Fibroblast of lung (primary cell): Measurements from ENCODE around the gene DRG2. TPM values are rescaled to one million over a fixed set of nuclear protein-coding genes. Genes with fewer than 3 reads are reported as not detected.

Source experiments
- DNase-seq, 2 donors: peaks; one replicate each; pipeline versions ENCODE4 v3.0.0 to v3.0.0-alpha.2; 2010; ENCODE audit warnings: low read depth in 2 of 2
- H2AFZ ChIP-seq: 2 replicates; pipeline ENCODE4 v1.5.1; 2012; ENCODE audit warnings: low read length, control low read depth, inconsistent platforms
- H3K27ac ChIP-seq: 2 replicates; pipeline ENCODE4 v1.5.1; 2011; ENCODE audit warnings: low read length, control low read depth; ENCODE audit not compliant: insufficient read depth
- H3K27me3 ChIP-seq: 2 replicates; pipeline ENCODE4 v1.5.1; 2011; ENCODE audit warnings: mild to moderate bottlenecking, low read length; ENCODE audit not compliant: control insufficient read depth, insufficient read depth
- H3K36me3 ChIP-seq: 2 replicates; pipeline ENCODE4 v1.5.1; 2011; ENCODE audit warnings: low read length; ENCODE audit not compliant: control insufficient read depth, insufficient read depth
- H3K4me1 ChIP-seq: 2 replicates; pipeline ENCODE4 v1.5.1; 2011; ENCODE audit warnings: low read length; ENCODE audit not compliant: control insufficient read depth, insufficient read depth; ENCODE audit errors: extremely low read depth
- H3K4me2 ChIP-seq: 2 replicates; pipeline ENCODE4 v1.5.1; 2011; ENCODE audit warnings: low read length, control low read depth; ENCODE audit not compliant: insufficient read depth; ENCODE audit errors: extremely low read depth
- H3K4me3 ChIP-seq, 4 experiments: fragments of 200-600 bp in 1 of 4; sonication (generic) in 1 of 4; replicated peaks in 1 of 4; 2 replicates each; pipeline ENCODE4 v1.5.1; 2011 to 2016; ENCODE audit warnings: low read length in 4 of 4, low read depth in 3 of 4, mild to moderate bottlenecking in 3 of 4, control low read depth in 2 of 4, inconsistent platforms in 1 of 4, mixed read lengths in 1 of 4; ENCODE audit not compliant: insufficient read depth in 1 of 4; ENCODE audit errors: control extremely low read depth in 1 of 4
- H3K79me2 ChIP-seq: 2 replicates; pipeline ENCODE4 v1.5.1; 2012; ENCODE audit warnings: mild to moderate bottlenecking, low read length, inconsistent platforms; ENCODE audit not compliant: control insufficient read depth, insufficient read depth
- H3K9ac ChIP-seq: 2 replicates; pipeline ENCODE4 v1.5.1; 2011; ENCODE audit warnings: mild to moderate bottlenecking, low read length, control low read depth; ENCODE audit not compliant: insufficient read depth
- H3K9me3 ChIP-seq: 2 replicates; pipeline ENCODE4 v1.5.1; 2012; ENCODE audit warnings: low read depth, low read length; ENCODE audit not compliant: control insufficient read depth, insufficient read depth
- H4K20me1 ChIP-seq: 2 replicates; pipeline ENCODE4 v1.5.1; 2011; ENCODE audit warnings: low read length; ENCODE audit not compliant: control insufficient read depth, insufficient read depth; ENCODE audit errors: extremely low read depth
- EZH2 ChIP-seq: IDR thresholded peaks from 2 replicates; pipeline ENCODE4 v1.5.1; 2012; ENCODE audit warnings: low read length, control low read depth, mild to moderate bottlenecking; ENCODE audit errors: missing control alignments
- polyA plus RNA-seq, 2 donors: library from polyadenylated mRNA; depleted of rRNA in 1 of 2; stranded (reverse) in 1 of 2; unstranded in 1 of 2; fragments of >200 nt; gene quantifications; 2 replicates each; pipeline ENCODE4 v1.2.1, GENCODE V29; 2011 to 2012; ENCODE audit warnings: missing spikeins in 1 of 2
- total RNA-seq: library from RNA; depleted of rRNA; stranded (reverse); fragments of >200 nt; gene quantifications from 2 replicates; pipeline ENCODE4 v1.2.1, GENCODE V29; 2014
- TF ChIP-seq, protein P1 (sequence below), 2 donors: IDR thresholded peaks in 1 of 2; conservative IDR thresholded peaks in 1 of 2; 1 replicate in 1 of 2; 2 replicates in 1 of 2; pipeline ENCODE4 v1.5.1; 2011 to 2012; ENCODE audit warnings: low read length in 2 of 2, control low read depth in 1 of 2, inconsistent platforms in 1 of 2, low read depth in 1 of 2, mild to moderate bottlenecking in 1 of 2

The DRG2 gene
- total and polyA plus RNA-seq, 2 donors (not counting 1 experiment from before 2014, with no cell fraction given) = 26.7 to 30.1 TPM

DNA sequence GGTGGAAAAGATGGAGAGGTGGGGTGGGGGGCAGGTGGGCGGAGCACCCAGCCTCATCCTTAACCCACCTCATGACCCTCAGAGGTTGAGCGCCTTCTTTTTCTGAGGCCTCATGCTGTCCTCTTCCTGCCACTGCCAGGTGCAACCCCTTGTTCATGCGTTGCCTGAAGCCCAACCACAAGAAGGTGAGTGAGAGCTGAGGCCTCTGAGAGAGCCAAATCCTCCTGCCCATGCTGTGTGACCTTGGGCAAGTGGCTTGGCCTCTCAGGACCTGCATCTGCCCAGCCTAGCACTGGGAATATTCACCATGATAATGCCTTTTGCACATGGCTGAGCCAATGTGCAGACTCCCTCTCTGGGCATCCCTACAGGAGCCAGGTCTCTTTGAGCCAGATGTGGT, 52.9 kb downstream of the DRG2 start:
- H3K9ac ChIP-seq = no peak overlapping the region
- H3K4me3 ChIP-seq = no peak overlapping the region
- no peak overlapping the region for H2AFZ ChIP-seq
- H3K79me2 ChIP-seq = no peaks in the 10 kb centered on the region
- H3K36me3 ChIP-seq = no peaks in the 10 kb centered on the region
- H3K4me1 ChIP-seq = no peaks in the 10 kb centered on the region
- no peak for DNase-seq
- H3K27ac ChIP-seq = no peak overlapping the region
- H3K4me2 ChIP-seq = no peak overlapping the region
- H4K20me1 ChIP-seq = no peaks in the 10 kb centered on the region
- H3K9me3 ChIP-seq = no peaks in the 10 kb centered on the region
- TF ChIP-seq, protein P1, sequence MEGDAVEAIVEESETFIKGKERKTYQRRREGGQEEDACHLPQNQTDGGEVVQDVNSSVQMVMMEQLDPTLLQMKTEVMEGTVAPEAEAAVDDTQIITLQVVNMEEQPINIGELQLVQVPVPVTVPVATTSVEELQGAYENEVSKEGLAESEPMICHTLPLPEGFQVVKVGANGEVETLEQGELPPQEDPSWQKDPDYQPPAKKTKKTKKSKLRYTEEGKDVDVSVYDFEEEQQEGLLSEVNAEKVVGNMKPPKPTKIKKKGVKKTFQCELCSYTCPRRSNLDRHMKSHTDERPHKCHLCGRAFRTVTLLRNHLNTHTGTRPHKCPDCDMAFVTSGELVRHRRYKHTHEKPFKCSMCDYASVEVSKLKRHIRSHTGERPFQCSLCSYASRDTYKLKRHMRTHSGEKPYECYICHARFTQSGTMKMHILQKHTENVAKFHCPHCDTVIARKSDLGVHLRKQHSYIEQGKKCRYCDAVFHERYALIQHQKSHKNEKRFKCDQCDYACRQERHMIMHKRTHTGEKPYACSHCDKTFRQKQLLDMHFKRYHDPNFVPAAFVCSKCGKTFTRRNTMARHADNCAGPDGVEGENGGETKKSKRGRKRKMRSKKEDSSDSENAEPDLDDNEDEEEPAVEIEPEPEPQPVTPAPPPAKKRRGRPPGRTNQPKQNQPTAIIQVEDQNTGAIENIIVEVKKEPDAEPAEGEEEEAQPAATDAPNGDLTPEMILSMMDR (conservative IDR thresholded peaks at IDR 0.05 in 1 of 2, IDR thresholded peaks at IDR 0.05 in 1 of 2; ENCODE audit: low read depth in 1 of 2, low read length in 2 of 2) = no peak
- no peak for TF ChIP-seq EZH2
- H3K27me3 ChIP-seq = peaks cover 5% of the 10 kb centered on the region

DNA sequence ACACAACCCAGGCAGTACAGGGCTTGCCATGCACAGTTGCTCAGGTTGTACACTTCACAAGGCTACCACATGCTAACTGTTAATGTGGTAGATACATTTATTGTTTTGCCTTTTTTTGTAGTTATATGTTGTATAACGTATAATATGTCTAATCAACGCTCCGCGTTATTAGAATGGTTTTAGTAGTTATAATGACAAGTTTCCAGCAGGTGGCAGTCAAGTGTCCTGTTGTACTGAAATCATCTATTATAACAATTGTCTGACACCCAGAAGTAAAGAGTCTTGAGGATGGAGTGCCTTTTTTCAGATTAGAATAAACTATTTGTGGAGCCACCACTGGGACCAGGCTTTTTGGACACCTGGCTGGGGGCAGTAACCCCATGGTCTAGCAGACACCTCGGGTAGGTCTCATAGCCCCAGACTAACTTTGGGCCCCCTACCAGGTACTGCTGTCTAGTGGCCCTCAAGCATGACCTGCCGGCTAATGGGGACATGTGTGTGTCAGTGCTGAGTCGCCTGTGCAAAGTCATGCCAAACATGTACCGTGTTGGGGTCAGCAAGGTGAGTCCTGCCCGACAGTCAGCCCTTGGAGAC, 53.6 kb downstream of the DRG2 start:
- no peaks in the 10 kb centered on the region for H3K4me1 ChIP-seq
- no peak overlapping the region for H3K27ac ChIP-seq
- H3K79me2 ChIP-seq = no peaks in the 10 kb centered on the region
- H3K9ac ChIP-seq = no peak overlapping the region
- H3K27me3 ChIP-seq = peaks cover 5% of the 10 kb centered on the region
- no peak for TF ChIP-seq EZH2
- TF ChIP-seq, protein P1 (conservative IDR thresholded peaks at IDR 0.05 in 1 of 2, IDR thresholded peaks at IDR 0.05 in 1 of 2; ENCODE audit: low read depth in 1 of 2, low read length in 2 of 2) = peak; percentile 23 to 48
- DNase-seq = peak; percentile 36 to 70
- no peak overlapping the region for H2AFZ ChIP-seq
- H3K36me3 ChIP-seq = no peaks in the 10 kb centered on the region
- no peak overlapping the region for H3K4me2 ChIP-seq
- no peaks in the 10 kb centered on the region for H3K9me3 ChIP-seq
- no peak overlapping the region for H3K4me3 ChIP-seq
- H4K20me1 ChIP-seq = no peaks in the 10 kb centered on the region

DNA sequence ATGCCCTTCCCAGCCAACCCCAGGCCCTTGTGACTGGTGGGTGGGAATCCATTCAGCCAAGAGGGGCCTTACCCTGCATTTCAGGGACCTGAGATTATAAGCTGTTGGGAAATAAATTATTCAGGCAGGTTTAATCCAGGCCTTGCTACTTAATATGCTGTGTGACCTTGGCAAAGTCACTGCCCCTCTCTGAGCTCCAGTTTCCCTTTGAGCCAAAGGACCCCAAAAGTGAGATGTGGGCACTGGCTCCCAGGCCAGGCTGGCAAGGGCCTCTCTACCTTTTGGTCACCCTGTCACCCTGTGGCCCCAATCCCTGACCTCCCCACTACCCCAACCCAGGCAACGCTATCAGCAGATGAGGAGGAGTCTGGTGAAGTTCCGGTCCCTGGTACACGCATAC, 54.7 kb downstream of the DRG2 start:
- Histone ChIP-seq H2AFZ (no peak overlapping the region), H3K27me3 (no peaks in the 10 kb centered on the region), H3K4me2 (no peak overlapping the region), H3K9me3 (no peaks in the 10 kb centered on the region), H3K4me1 (no peaks in the 10 kb centered on the region), H3K36me3 (no peaks in the 10 kb centered on the region), H3K4me3 (no peak overlapping the region), H3K9ac (no peak overlapping the region), H4K20me1 (no peaks in the 10 kb centered on the region), H3K79me2 (no peaks in the 10 kb centered on the region), H3K27ac (no peak overlapping the region)
- no peak for DNase-seq
- no peak for TF ChIP-seq EZH2
- TF ChIP-seq, protein P1 (conservative IDR thresholded peaks at IDR 0.05 in 1 of 2, IDR thresholded peaks at IDR 0.05 in 1 of 2; ENCODE audit: low read depth in 1 of 2, low read length in 2 of 2) = no peak
